D721Med (cell line): Measurements from ENCODE around the gene PNPLA7.

Source experiments
- DNase-seq: peaks from one replicate; pipeline ENCODE4 v3.0.0; 2011; ENCODE audit warnings: low spot score; ENCODE audit not compliant: insufficient read length
- FAIRE-seq: peaks from 2 replicates; lab custom pipeline; 2011; peaks lifted over from hg19 to GRCh38; lab: Jason Lieb, UNC
- TF ChIP-seq, protein P1 (sequence below): IDR thresholded peaks from 2 replicates; pipeline ENCODE4 v1.5.1; 2012; ENCODE audit warnings: mild to moderate bottlenecking, control low read depth; ENCODE audit not compliant: insufficient read depth; ENCODE audit errors: missing control alignments

The PNPLA7 gene

DNA sequence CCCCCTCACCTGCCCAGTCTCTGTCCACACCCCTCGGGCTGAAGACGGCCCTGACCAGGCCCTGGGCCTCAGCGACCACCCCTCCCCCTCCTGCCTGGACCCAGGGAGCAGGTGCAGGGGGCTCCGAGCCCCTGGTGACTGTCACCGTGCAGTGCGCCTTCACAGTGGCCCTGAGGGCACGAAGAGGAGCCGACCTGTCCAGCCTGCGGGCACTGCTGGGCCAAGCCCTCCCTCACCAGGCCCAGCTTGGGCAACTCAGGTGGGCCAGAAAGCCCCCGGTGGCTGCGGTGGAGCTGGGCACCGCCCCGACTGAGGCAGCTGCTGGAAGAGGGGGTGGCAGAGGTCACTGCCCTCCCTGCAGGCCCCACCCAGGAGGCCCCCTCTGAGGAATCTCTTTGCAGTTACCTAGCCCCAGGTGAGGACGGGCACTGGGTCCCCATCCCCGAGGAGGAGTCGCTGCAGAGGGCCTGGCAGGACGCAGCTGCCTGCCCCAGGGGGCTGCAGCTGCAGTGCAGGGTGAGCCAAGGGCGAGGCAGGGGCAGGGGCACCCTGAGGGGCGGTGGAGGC is 116.8 kb downstream of the PNPLA7 start:
- FAIRE-seq (no peak), DNase-seq (no peak)
- TF ChIP-seq, protein P1, sequence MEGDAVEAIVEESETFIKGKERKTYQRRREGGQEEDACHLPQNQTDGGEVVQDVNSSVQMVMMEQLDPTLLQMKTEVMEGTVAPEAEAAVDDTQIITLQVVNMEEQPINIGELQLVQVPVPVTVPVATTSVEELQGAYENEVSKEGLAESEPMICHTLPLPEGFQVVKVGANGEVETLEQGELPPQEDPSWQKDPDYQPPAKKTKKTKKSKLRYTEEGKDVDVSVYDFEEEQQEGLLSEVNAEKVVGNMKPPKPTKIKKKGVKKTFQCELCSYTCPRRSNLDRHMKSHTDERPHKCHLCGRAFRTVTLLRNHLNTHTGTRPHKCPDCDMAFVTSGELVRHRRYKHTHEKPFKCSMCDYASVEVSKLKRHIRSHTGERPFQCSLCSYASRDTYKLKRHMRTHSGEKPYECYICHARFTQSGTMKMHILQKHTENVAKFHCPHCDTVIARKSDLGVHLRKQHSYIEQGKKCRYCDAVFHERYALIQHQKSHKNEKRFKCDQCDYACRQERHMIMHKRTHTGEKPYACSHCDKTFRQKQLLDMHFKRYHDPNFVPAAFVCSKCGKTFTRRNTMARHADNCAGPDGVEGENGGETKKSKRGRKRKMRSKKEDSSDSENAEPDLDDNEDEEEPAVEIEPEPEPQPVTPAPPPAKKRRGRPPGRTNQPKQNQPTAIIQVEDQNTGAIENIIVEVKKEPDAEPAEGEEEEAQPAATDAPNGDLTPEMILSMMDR = no peak

DNA sequence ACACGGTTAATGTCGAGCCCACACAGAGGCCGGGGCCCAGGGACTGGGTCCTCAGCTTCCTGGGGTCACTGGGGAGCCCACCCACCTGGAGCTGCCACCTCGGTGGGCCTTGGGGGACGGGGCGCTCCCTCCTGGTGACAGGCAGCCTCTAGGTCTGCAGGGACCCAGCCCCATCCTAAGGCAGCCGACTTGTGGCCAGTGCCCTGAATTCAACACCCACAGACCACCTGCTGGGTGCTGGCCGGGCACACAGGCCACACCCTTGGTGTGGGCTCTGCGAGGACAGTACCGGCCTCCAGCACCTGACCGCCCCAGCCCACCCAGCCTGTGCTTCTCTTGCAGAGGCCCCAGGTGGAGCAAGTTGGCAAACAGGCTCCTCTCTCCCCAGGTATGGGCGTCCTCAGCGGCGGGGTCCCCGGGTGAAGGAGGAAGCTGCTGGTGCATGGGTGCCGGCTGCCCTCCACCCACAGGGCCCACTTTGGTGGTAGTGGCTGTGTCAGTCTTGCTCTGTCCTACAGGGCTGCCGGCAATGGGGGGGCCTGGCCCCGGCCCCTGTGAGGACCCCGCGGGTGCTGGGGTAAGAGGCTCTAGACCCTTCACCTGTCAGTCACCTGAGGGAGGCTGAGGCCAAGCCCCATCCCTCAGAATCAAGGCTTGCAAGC is 117.4 kb downstream of the PNPLA7 start:
- DNase-seq (no peak), FAIRE-seq (no peak)
- TF ChIP-seq, protein P1 = no peak

DNA sequence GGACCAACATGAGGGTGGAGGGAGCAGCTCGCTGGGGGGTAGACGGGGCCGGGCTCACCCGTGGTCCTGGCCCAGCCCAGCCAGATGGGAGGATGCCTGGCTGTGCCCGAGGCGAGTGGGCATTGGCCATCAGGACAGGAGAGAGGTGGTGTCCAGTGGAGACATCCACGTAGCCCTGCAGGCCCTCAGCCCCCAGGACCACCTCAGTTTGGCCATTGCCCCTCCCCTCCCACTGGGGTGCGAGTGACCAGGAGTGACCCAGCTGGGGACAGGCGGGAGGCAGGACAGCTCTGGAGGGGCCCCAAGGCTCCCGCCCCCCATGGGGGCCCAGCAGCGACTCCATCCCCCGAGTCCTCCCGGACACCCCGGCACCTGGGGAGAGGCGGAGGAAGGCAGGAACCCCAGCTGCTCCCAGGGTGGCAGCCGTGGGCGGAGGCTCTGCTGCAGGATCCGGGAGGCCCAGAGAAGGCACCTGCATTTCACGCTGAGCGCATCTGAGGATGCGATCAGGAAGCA is 118.7 kb downstream of the PNPLA7 start:
- FAIRE-seq = no peak

DNA sequence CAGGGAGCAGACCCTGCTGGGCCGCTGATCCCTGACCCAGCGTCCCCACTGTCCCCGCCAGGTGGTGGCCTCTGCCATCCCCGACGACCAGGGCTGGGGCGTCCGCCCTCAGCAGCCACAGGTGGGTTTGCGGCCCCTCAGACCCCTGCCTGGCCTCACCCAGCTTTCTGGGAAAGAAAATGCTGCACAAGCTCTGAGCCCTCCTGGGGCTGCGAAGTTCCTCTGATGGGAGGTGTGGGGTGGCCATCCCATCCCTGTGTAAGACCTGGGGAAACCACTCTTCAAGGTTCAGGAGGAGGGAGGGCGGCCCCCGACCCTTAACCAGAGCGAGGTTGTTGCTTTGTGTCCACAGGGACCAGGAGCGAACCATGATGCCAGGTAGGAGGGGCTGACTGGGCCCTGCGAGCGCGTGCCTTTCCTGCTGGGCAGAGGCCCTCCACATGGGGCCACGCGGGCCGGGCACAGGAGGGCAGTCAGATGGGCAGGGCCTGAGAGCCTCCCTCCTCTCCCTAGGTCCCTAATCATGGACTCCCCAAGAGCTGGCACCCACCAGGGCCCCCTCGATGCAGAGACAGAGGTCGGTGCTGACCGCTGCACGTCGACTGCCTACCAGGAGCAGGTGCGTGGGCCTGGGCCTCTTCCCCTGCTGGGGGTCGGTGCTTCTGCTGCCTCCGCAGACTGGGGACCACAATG is 119.3 kb downstream of the PNPLA7 start:
- no peak for FAIRE-seq
- no peak for DNase-seq
- TF ChIP-seq, protein P1 = no peak

More for the DNA sequence above, 118.7 kb downstream of the PNPLA7 start:
- TF ChIP-seq, protein P1 = no peak
- DNase-seq = no peak

DNA sequence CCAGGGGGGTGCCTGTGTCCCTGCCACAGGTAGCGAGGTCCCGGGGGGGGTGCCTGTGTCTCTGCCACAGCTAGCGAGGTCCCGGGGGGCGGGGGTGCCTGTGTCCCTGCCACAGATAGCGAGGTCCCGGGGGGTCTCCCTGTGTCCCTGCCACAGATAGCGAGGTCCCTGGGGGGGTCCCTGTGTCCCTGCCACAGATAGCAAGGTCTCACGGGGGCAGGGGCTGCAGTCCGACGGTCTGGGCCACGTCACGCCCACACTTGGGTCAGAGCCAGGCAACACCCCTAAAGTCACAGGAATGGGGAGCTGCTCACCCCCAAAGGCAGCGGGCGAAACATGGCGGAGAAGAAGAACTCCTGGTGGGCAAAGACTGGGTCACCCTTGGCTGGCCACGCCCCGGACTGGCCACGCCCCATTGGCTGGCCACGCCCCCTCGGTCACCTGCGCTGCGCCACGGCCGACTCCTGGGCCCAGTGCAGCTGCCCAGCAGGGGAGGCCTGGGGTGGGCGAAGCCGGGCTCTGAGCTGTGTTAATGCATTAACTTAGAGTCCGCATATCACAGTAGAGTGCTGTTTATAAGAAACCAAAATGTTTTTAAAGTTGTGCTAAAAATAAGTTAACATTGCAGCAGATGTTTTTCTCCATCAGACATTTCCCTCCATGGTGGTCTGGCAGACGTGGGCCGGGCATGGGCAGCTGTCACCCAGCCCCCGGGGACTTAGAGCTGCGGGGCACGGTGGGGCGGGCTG is 120.1 kb downstream of the PNPLA7 start:
- DNase-seq (no peak), FAIRE-seq (no peak)
- TF ChIP-seq, protein P1 = no peak

DNA sequence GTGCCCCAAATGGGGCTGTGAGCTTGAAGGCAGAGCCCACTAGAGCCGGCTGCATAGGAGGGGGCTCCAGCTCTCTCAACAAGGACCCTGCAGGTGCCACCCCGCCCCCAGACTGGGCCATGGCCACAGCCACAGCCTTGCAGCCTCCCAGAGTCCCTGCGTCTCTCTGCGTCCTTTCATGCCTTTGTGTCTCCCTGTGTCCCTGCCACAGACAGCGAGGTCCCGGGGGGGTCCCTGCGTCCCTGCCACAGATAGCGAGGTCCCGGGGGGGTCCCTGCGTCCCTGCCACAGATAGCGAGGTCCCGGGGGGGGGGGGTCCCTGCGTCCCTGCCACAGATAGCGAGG is 120.7 kb downstream of the PNPLA7 start:
- DNase-seq = no peak
- no peak for FAIRE-seq
- TF ChIP-seq, protein P1 = no peak
